CD4-positive, alpha-beta T cell treated with Interleukin-4 for 4 hours (primary cell): Measurements from ENCODE around the gene TMEM131L.
"Not testable (repeated sequence)": the region's sequence is repeated elsewhere in the genome, so short reads cannot be mapped to it uniquely, and the experiment has no call there.

Experiments
- DNase-seq: peaks from one replicate; pipeline ENCODE4 v3.0.0-alpha.2; 2020

TMEM131L gene

GRCh38 chr4:153661908-153662307 is 195.7 kb downstream of the TMEM131L start:
- no peak for DNase-seq

- no peak for DNase-seq
These were observed 197.5 kb downstream of the TMEM131L start for GRCh38 chr4:153663667-153664066.

DNA sequence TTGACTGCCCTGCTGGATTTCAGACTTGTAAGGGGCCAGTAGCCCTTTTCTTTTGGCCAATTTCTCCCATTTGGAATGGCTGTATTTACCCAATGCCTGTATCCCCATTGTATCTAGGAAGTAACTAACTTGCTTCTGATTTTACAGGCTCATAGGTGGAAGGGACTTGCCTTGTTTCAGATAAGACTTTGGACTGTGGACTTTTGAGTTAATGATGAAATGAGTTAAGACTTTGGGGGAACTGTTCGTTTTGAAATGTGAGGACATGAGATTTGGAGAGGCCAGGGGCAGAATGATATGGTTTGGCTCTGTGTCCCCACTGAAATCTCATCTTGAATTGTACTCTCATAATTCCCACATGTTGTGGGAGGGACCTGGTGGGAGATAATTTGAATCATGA is 200.3 kb downstream of the TMEM131L start:
- DNase-seq: not testable (repeated sequence)

DNA sequence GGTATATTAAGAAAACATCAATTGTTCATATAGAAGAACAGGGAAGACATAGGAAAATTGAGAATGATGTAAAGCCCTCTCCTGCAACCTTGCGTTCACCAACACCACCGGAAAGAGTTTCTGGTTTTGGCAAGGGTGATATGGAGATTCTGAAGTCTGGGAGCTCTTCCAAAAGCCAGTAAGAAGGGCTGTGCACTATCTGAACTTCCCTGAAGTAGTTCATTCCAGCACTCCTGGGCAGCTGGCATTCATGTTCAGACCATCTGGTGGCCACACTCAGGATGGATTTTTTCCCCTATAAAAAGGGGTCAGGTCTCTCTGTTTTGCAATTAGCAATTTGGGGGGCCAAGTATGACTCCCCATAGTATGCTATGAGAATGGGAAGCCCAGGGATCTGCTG is 202.5 kb downstream of the TMEM131L start:
- DNase-seq: no peak

GRCh38 chr4:153669838-153670237 is 203.7 kb downstream of the TMEM131L start:
- DNase-seq: no peak

DNA sequence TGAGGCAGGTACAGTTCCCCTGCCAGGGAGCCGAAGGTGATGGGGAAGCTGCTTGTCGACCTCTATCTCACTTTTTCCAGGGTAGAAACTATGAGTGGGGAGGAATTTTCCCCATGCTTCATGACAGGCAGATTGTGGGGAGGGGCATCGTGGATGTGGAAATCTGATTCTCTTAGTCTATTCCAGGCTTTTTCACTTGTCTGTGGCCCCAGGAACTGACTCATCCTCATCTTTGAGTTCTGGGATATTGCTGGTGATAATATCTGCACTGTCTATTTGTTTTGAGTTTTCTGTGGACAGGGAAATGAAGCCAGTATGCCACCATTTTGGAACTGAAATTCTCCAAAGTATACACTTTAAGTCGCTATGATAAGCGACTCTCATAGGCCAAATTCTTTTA is 210.3 kb downstream of the TMEM131L start:
- DNase-seq: no peak

DNA sequence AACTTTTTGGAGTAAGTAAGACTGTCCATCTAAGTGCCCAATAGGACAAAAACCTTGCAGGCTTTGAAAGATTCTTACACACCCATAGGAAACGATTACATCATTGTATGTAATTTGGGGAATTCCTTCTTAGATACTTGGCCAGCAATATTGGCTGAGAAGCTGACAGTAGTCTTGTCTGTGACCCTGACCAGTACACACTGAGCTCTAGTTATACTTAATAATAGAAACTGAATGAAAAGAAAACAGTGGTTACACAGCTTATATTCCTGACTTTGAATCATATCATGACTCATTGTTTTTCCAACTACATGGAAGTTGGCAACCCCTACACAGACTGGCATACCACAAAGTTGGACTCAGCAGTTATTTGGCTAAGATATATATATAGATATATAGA is 210.8 kb downstream of the TMEM131L start:
- no peak for DNase-seq

GRCh38 chr4:153679486-153679885 is 213.3 kb downstream of the TMEM131L start:
- no peak for DNase-seq

DNA sequence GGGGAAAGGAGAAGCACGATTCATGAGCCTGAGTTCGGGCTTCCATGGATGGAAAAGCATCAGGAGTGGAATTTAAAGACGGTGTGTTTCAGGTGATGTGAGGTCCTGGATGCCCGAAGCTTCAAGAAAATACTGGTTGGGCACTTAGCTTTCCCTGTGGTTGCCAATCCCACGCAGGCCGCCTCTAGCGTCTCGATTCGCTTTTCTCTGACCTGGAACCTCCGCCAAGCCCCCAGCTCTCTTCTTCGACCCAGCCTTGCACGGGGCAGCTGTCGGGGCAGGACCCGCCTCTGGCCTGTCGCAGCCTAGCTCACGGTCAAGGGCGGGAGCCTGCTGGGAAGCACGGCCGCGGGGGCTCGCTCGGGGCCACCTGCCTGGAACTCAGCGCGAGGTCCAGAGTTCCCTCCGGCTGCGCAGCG is 217.6 kb downstream of the TMEM131L start:
- no peak for DNase-seq

DNA sequence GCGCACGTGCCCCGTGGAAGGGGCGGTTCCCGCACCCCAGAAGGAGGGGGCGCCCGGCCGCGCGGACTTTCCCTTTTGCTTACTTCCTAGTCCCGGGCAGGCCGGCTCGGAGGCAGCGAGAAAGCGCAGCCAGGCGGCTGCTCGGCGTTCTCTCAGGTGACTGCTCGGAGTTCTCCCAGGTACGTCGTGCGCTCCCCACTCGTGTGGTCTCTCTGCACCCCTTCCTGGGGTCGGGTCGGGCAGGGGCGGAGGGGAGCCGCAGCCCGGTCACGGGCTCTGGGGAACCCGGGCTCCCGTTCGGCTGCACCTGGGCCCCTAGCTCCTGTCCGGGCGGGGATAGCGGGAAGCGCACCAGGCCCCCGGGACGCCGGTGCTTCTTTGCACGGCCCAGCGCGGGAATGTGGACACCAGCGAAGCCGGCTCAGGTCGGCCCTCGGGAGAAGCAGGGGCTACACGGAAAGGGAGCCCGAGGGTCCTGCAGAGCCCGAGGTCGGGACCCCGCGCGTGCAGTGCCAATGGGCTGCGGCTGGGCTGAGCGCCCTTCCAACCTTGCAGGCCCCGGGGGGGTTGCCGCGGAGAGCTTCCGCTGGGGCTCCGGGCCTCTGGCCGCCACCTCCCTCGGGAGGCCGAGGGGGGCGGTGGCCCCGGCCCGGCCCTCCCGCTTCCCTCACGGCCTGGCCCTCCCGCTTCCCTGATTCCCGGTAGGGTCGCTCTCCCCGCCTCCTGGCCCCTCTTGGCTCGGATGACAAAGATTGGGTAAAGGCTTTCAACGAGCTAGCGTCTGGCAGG is 218.2 kb downstream of the TMEM131L start, which contains the start of gene TLR2:
Gene TLR2 (plus strand): TSS at position 99 of the 789 bp plus-strand sequence. CDS start 18,628 bp downstream, outside the sequence.
- DNase-seq: peak; percentile 46

DNA sequence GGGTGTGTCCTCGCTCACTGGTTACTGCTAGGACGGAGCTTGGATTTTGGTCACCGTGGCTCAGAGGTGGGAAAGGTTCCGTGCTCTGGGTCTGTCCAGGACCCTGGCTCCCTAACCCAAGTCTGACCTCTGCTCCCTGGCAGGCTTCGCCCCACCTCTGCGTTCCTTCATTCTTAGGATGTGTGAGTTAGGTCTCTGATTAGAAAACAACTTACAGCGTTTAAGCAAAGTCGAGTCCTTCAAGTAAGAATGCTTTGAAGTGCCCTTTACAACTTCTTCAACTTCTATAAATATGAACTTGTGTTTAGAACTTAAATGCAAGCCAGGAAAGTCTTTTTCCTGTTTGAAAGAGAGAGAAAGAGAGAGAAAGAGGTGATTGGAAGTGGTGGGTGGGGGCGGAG is 218.8 kb downstream of the TMEM131L start:
- DNase-seq: no peak
